ENCODE results near the gene UTP4.
A peak's percentile ranks its signal among the peaks of the same experiment; 100 is the strongest.

Gene UTP4

DNA sequence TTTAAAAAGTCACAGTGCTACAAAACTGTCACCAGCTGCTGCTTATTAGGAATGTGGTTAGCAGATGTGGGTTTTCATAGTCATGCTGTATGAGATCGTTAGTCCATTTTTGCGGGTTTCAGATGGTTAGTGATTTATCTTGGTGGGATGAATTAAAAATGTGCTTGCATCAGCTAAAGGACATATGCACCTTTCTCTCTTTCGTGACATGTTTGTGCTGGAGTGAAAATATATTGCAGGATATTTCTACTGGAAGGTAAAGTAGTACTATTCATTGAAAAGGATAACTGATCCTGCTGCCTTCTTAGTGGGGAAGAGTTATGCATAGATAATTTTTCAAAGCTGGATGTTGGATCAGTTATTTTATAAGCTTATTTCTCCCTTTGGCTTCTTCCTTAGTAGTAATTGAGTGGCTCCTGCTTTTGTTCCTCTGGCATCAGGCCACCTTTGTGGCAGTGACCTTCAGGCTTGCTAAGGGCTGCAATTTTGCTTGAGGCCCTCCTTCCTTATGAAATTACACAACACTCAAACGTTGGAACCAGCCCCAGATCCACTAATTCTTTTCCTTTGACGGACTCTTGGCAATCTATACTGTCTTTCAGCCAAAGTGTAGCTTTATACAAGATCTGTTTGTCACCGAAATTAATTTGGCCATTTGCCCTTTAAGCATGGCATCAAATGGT, 47.0 kb downstream of the UTP4 start:
- DNase-seq (ENCODE audit: low read depth), result peak; percentile 81
- TF ChIP-seq, protein P1, sequence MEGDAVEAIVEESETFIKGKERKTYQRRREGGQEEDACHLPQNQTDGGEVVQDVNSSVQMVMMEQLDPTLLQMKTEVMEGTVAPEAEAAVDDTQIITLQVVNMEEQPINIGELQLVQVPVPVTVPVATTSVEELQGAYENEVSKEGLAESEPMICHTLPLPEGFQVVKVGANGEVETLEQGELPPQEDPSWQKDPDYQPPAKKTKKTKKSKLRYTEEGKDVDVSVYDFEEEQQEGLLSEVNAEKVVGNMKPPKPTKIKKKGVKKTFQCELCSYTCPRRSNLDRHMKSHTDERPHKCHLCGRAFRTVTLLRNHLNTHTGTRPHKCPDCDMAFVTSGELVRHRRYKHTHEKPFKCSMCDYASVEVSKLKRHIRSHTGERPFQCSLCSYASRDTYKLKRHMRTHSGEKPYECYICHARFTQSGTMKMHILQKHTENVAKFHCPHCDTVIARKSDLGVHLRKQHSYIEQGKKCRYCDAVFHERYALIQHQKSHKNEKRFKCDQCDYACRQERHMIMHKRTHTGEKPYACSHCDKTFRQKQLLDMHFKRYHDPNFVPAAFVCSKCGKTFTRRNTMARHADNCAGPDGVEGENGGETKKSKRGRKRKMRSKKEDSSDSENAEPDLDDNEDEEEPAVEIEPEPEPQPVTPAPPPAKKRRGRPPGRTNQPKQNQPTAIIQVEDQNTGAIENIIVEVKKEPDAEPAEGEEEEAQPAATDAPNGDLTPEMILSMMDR (conservative IDR thresholded peaks at IDR 0.05; ENCODE audit: low read depth, low read length), result no peak
- H3K4me3 ChIP-seq (ENCODE audit: low read depth, low read length), result no peak overlapping the region

DNA sequence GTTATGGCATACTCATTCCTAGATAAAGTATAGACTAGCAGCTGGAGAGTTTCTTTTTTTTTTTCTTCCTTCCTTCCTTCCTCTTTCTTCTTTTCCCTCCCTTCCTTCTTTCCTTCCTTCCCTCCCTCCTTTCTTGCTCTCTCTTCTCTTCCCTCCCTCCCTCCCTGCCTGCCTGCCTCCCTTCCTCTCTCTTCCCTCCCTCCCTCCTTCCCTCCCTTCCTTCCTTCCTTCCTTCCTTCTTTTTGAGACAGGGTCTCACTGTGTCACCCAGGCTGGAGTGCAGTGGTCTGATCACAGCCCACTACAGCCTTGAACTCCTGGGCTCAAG, 47.5 kb downstream of the UTP4 start:
- DNase-seq (ENCODE audit: low read depth), result no peak
- TF ChIP-seq, protein P1 (conservative IDR thresholded peaks at IDR 0.05; ENCODE audit: low read depth, low read length), result no peak
- no peak overlapping the region for H3K4me3 ChIP-seq (ENCODE audit: low read depth, low read length)

DNA sequence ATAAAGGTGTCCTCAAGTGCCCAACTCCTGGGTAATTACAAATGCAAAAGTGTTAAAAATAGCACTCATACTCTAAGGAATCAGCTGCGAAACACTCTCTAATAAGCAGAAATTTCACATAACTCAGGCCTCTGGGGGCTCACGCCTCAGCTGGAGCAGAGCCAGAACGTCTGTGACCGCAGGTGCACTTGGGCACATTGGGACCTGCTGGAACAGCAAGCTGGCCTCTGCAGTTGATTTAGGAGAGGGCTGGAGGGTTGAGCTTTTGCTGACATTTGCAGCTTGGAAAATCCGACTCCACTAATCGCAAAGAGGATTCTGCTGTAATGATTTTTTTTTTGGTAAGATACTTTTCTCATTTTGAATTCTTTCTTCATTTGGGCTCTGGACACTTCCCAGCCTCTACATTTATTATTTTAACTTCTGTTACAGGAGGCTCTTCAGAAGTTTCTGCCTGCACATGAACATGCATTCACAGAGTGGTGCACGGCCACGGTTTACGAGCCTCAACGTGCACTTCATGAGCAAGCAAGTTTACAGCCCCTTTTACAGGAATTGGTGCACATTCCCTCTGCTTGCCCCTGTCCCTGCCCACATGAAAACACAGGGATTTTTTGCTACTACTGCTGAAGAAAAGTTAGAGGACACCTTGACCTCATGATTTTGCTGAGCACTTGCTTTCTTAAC, 50.4 kb downstream of the UTP4 start:
- TF ChIP-seq, protein P1 (conservative IDR thresholded peaks at IDR 0.05; ENCODE audit: low read depth, low read length), result no peak
- no peak overlapping the region for H3K4me3 ChIP-seq (ENCODE audit: low read depth, low read length)
- no peak for DNase-seq (ENCODE audit: low read depth)

DNA sequence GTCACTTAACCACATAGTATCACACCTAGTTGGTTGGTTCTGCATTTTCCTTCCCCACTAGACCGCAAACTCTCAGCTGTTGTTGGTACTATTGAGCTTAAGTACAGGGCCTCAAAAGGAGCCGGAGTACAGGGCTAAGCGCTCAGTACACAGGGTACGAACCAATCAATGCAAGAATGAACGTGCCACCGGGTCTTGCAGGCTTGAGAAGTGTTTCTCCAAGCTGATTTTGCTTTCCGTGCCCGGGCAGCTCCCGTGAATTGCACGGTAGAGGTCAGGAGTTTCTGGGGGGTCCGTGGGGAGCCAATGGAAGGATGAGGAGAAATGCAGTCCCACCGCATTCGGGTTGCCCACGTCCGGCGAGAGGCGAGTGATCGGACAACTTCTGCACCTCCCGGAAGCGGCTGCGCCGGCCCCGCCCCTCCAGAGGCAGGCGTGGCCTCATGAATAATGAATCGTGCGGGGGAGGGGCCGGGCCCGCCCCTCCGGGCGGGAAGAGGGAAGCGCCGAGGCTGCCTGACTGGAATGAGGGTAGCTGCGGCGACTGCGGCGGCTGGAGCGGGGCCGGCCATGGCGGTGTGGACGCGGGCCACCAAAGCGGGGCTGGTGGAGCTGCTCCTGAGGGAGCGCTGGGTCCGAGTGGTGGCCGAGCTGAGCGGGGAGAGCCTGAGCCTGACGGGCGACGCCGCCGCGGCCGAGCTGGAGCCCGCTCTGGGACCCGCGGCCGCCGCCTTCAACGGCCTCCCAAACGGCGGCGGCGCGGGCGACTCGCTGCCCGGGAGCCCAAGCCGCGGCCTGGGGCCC, 54.4 kb downstream of the UTP4 start, which contains the start of gene SNTB2:
Gene SNTB2, plus strand, starts transcription at position 523 of the 804 bp plus-strand sequence. Its CDS starts 3 bp downstream, at position 526.
- peak; percentile 85 for DNase-seq (ENCODE audit: low read depth)
- TF ChIP-seq, protein P1 (conservative IDR thresholded peaks at IDR 0.05; ENCODE audit: low read depth, low read length), result no peak
- H3K4me3 ChIP-seq (ENCODE audit: low read depth, low read length), result peak within 1 kb of the TSS; percentile 86

DNA sequence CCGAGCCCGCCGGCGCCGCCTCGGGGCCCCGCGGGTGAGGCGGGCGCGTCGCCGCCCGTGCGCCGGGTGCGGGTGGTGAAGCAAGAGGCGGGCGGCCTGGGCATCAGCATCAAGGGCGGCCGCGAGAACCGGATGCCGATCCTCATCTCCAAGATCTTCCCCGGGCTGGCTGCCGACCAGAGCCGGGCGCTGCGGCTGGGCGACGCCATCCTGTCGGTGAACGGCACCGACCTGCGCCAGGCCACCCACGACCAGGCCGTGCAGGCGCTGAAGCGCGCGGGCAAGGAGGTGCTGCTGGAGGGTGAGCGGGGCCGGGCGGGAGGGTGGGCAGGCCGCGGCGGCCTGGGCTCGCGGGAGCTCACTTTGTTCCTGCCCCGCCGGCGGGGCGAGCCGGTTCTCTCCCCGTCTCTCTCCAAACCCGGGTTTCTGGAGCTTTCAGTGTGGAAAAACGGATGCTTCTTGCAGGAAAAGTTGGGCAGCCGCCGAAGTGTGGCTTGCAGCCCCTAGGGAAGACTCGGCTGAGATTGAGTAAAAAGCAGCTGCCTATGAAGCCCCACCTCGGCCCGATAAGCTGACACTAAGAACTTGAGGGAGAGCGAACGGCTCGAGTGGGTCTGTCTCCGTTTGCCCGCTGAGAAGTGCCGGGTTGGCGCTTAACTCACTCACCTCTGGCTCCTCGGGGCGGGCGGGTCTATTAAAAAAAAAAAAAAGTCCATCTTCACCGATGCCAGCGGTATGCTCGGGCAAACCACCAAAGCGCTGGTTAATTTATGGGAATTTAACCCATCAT, 55.2 kb downstream of the UTP4 start:
- DNase-seq (ENCODE audit: low read depth), result no peak
- H3K4me3 ChIP-seq (ENCODE audit: low read depth, low read length), result peak overlapping the region; percentile 86
- TF ChIP-seq, protein P1 (conservative IDR thresholded peaks at IDR 0.05; ENCODE audit: low read depth, low read length), result no peak

DNA sequence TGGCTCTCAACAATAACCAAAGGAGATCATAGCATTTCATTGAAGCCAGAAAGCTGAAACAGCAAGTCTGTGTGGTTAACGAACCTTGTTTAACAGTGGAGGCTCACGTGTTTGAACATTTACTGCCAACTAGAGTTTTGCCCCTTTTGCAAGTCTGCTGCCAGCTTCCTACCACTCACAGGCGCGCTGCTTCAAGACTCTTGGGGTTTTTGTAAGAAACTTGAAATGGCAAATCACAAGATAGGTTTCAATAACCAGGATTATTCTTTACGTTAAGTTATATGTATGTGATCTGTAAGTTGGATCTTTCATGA, 55.7 kb downstream of the UTP4 start:
- TF ChIP-seq, protein P1 (conservative IDR thresholded peaks at IDR 0.05; ENCODE audit: low read depth, low read length), result no peak
- peak overlapping the region; percentile 86 for H3K4me3 ChIP-seq (ENCODE audit: low read depth, low read length)
- DNase-seq (ENCODE audit: low read depth), result no peak
